Tibial nerve (tissue), 4 donors: ENCODE data around the gene STAT5B.

Experiments used
- CTCF ChIP-seq, 5 experiments: fragments of 200-600 bp in 3 of 5; fragments of 450-650 bp in 2 of 5; sonication (generic) in 3 of 5; IDR thresholded peaks; one replicate each; pipeline ENCODE4 v1.5.1; 2016 to 2019; ENCODE audit warnings: antibody characterized with exemption in 5 of 5, mild to moderate bottlenecking in 3 of 5, moderate library complexity in 2 of 5
- EP300 ChIP-seq, 2 donors: sonication (generic); formaldehyde crosslinking; IDR thresholded peaks; one replicate each; pipeline ENCODE4 v1.6.1; 2017; ENCODE audit warnings: antibody characterized with exemption in 2 of 2, mild to moderate bottlenecking in 1 of 2
- POLR2A ChIP-seq, 2 donors: fragments of 450-650 bp; IDR thresholded peaks; one replicate each; pipeline ENCODE4 v1.6.1; 2017; ENCODE audit warnings: antibody characterized with exemption in 2 of 2, mild to moderate bottlenecking in 2 of 2, moderate library complexity in 2 of 2

DNA sequence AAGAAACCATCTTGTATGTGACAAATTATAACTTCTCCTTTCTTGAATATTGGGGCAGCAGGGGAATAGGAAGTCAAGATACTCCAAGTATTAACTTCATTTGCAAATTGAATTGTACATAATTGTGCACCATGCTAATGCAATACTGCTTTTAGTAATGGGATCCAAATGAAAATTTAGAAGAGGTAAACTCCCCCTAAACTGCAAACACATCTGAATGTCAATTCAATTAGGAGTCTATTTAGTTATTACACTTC is 4.5 kb downstream of the STAT5B start:
- TF ChIP-seq CTCF (IDR thresholded peaks at IDR 0.05) (no peak), POLR2A (IDR thresholded peaks at IDR 0.05) (no peak), EP300 (IDR thresholded peaks at IDR 0.05) (no peak)
